SU-DHL-6 (cell line): ENCODE results near the gene ADAD2.

Experiments
- H2AFZ ChIP-seq: fragments of 200-600 bp; sonication (generic); 2 replicates; pipeline ENCODE4 v1.6.1; 2014; ENCODE audit warnings: low read depth, mild to moderate bottlenecking, moderate library complexity, mixed read lengths, antibody characterized with exemption, low read length; ENCODE audit not compliant: severe bottlenecking
- H3F3A ChIP-seq: fragments of 200-600 bp; shearing (Covaris generic); 2 replicates; pipeline ENCODE4 v1.6.0; 2016; ENCODE audit warnings: antibody characterized with exemption, mild to moderate bottlenecking; ENCODE audit not compliant: insufficient read depth
- H3K27ac ChIP-seq: fragments of 200-600 bp; sonication (generic); 2 replicates; pipeline ENCODE4 v1.5.1; 2016; ENCODE audit warnings: low read depth, mild to moderate bottlenecking, low read length, moderate library complexity, mixed read lengths
- H3K27me3 ChIP-seq: fragments of 200-600 bp; sonication (generic), shearing (Covaris generic); 2 replicates; pipeline ENCODE4 v1.6.0; 2014; ENCODE audit warnings: mild to moderate bottlenecking, low read length
- H3K36me3 ChIP-seq: fragments of 200-600 bp; sonication (generic); 2 replicates; pipeline ENCODE4 v1.6.1; 2014; ENCODE audit warnings: mild to moderate bottlenecking, low read length, mixed read lengths
- H3K4me2 ChIP-seq: fragments of 300-600, 200-600 bp; shearing (Covaris generic), sonication (generic); 2 replicates; pipeline ENCODE4 v1.6.0; 2014; ENCODE audit warnings: low read length, low read depth, mild to moderate bottlenecking; ENCODE audit not compliant: poor library complexity, severe bottlenecking
- H3K4me3 ChIP-seq: fragments of 200-600 bp; sonication (generic); 2 replicates; pipeline ENCODE4 v1.5.1; 2014; ENCODE audit warnings: antibody characterized with exemption, low read length, mild to moderate bottlenecking, mixed read lengths; ENCODE audit not compliant: insufficient read depth, poor library complexity, severe bottlenecking
- H3K79me2 ChIP-seq: fragments of 200-600 bp; sonication (generic); 2 replicates; pipeline ENCODE4 v1.6.1; 2014; ENCODE audit warnings: mild to moderate bottlenecking, low read length, moderate library complexity; ENCODE audit not compliant: insufficient read depth
- H3K9ac ChIP-seq: fragments of 200-600 bp; sonication (generic); 2 replicates; pipeline ENCODE4 v1.7.0; 2014; ENCODE audit warnings: mild to moderate bottlenecking, low read length
- H3K9me2 ChIP-seq: fragments of 200-600 bp; sonication (generic); replicated peaks from 2 replicates; pipeline ENCODE4 v1.6.1; 2014; ENCODE audit warnings: low read length; ENCODE audit not compliant: insufficient read depth
- H3K9me3 ChIP-seq: fragments of 200-600 bp; sonication (generic); 2 replicates; pipeline ENCODE4 v1.6.1; 2014; ENCODE audit warnings: low read length, mixed read lengths; ENCODE audit not compliant: insufficient read depth
- H4K20me1 ChIP-seq: fragments of 200-600 bp; sonication (generic); 2 replicates; pipeline ENCODE4 v1.6.1; 2014; ENCODE audit warnings: low read depth, mild to moderate bottlenecking, antibody characterized with exemption, low read length, moderate library complexity, mixed read lengths
- CTCF ChIP-seq: fragments of 200-600 bp; sonication (generic); IDR thresholded peaks from one replicate; pipeline ENCODE4 v1.5.1; 2017; ENCODE audit warnings: antibody characterized with exemption, mild to moderate bottlenecking, low read length, moderate library complexity; ENCODE audit not compliant: insufficient read depth, poor library complexity, severe bottlenecking
- EZH2phosphoT487 ChIP-seq: fragments of 200-600 bp; sonication (generic), shearing (Covaris generic); conservative IDR thresholded peaks from 2 replicates; pipeline ENCODE4 v1.6.1; 2018; ENCODE audit warnings: mild to moderate bottlenecking, antibody characterized with exemption, low read length, moderate library complexity, mixed read lengths

Gene ADAD2

GRCh38 chr16:84178892-84179611, 11.9 kb upstream of the ADAD2 start:
- H3K79me2 ChIP-seq, result no peaks in the 10 kb centered on the region
- no peaks in the 10 kb centered on the region for H3K9me3 ChIP-seq
- no peak overlapping the region for H3K9ac ChIP-seq
- H3K27ac ChIP-seq, result no peak overlapping the region
- H3K4me3 ChIP-seq, result no peak overlapping the region
- H3K36me3 ChIP-seq, result no peaks in the 10 kb centered on the region
- H3F3A ChIP-seq, result no peaks in the 10 kb centered on the region
- no peak for TF ChIP-seq EZH2phosphoT487
- no peak for TF ChIP-seq CTCF
- no peaks in the 10 kb centered on the region for H4K20me1 ChIP-seq
- no peaks in the 10 kb centered on the region for H3K27me3 ChIP-seq
- no peak overlapping the region for H3K4me2 ChIP-seq
- H3K9me2 ChIP-seq, result no peaks in the 10 kb centered on the region
- no peak overlapping the region for H2AFZ ChIP-seq

- H3K79me2 ChIP-seq, result peaks cover 4% of the 10 kb centered on the region
- H3K9me3 ChIP-seq, result no peaks in the 10 kb centered on the region
- H3K27me3 ChIP-seq, result no peaks in the 10 kb centered on the region
- TF ChIP-seq EZH2phosphoT487 (no peak), CTCF (no peak)
- no peak overlapping the region for H3K27ac ChIP-seq
- no peak overlapping the region for H2AFZ ChIP-seq
- H3K9me2 ChIP-seq, result no peaks in the 10 kb centered on the region
- H3F3A ChIP-seq, result no peaks in the 10 kb centered on the region
- H3K36me3 ChIP-seq, result no peaks in the 10 kb centered on the region
- H4K20me1 ChIP-seq, result no peaks in the 10 kb centered on the region
- H3K9ac ChIP-seq, result no peak overlapping the region
- H3K4me3 ChIP-seq, result no peak overlapping the region
- no peak overlapping the region for H3K4me2 ChIP-seq
These were observed 11.2 kb upstream of the ADAD2 start for GRCh38 chr16:84179612-84180320.

GRCh38 chr16:84180519-84181140, 10.3 kb upstream of the ADAD2 start:
- no peak overlapping the region for H3K4me3 ChIP-seq
- H3K36me3 ChIP-seq, result no peaks in the 10 kb centered on the region
- H3F3A ChIP-seq, result no peaks in the 10 kb centered on the region

More at GRCh38 chr16:84180519-84181140, 10.3 kb upstream of the ADAD2 start:
- no peaks in the 10 kb centered on the region for H3K9me3 ChIP-seq
- H4K20me1 ChIP-seq, result no peaks in the 10 kb centered on the region
- H3K27me3 ChIP-seq, result no peaks in the 10 kb centered on the region
- no peak overlapping the region for H3K9ac ChIP-seq
- no peak for TF ChIP-seq CTCF
- TF ChIP-seq EZH2phosphoT487, result no peak
- peaks cover 13% of the 10 kb centered on the region for H3K79me2 ChIP-seq
- H3K9me2 ChIP-seq, result no peaks in the 10 kb centered on the region
- H3K27ac ChIP-seq, result no peak overlapping the region
- H2AFZ ChIP-seq, result no peak overlapping the region
- H3K4me2 ChIP-seq, result no peak overlapping the region
